Left ventricle myocardium inferior (tissue), 1 donor: Measurements from ENCODE around the gene TRIM5. TPM values are rescaled to one million over a fixed set of nuclear protein-coding genes. Genes with fewer than 3 reads are reported as not detected.

ENCODE experiments used
- DNase-seq: peaks from one replicate; pipeline ENCODE4 v3.0.0-alpha.2; 2020
- H3K27ac ChIP-seq: fragments of 200-600 bp; replicated peaks from 2 replicates; pipeline ENCODE4 v1.8.0; 2021
- H3K27me3 ChIP-seq: fragments of 200-600 bp; 2 replicates; pipeline ENCODE4 v1.8.0; 2021; ENCODE audit warnings: low read depth
- H3K36me3 ChIP-seq: fragments of 200-600 bp; 2 replicates; pipeline ENCODE4 v1.8.0; 2021
- H3K4me1 ChIP-seq: fragments of 200-600 bp; 2 replicates; pipeline ENCODE4 v1.8.0; 2021
- H3K4me3 ChIP-seq: fragments of 200-600 bp; 2 replicates; pipeline ENCODE4 v1.8.0; 2021; ENCODE audit warnings: mild to moderate bottlenecking, moderate library complexity
- H3K9me3 ChIP-seq: fragments of 200-600 bp; replicated peaks from 2 replicates; pipeline ENCODE4 v1.8.0; 2021
- CTCF ChIP-seq: fragments of 200-600 bp; IDR thresholded peaks from 2 replicates; pipeline ENCODE4 v1.8.0; 2021; ENCODE audit warnings: antibody characterized with exemption, mild to moderate bottlenecking, borderline replicate concordance
- intact Hi-C: fragments of 100-400 bp; cut with micrococcal nuclease; formaldehyde crosslinking; loops from one replicate; pipeline ENCODE4 v1.11.0; 2022
- total RNA-seq: library from RNA; stranded (reverse); fragmentation: NEBNext Ultra II Directional; extraction: Animal tissue kit (Norgen Biotek cat#: 25700); gene quantifications from one replicate; pipeline ENCODE4 v1.2.1, GENCODE V29; 2021
- donor health status: DM: no; HTN: yes; CAD: no; lungs with severe emphysema.

TRIM5 gene
- total RNA-seq, 1 donor from 2014 or later, result 8.4 TPM

GRCh38 chr11:5622802-5623201 is 62.1 kb downstream of the TRIM5 start:
- no peak for DNase-seq
- intact Hi-C loops, result no loop called here
- H3K4me1 ChIP-seq, result peaks cover 35% of the 10 kb centered on the region
- H3K27ac ChIP-seq, result no peak overlapping the region
- H3K27me3 ChIP-seq, result no peaks in the 10 kb centered on the region
- no peak overlapping the region for H3K4me3 ChIP-seq
- H3K9me3 ChIP-seq, result no peaks in the 10 kb centered on the region
- H3K36me3 ChIP-seq, result no peaks in the 10 kb centered on the region
- no peak for TF ChIP-seq CTCF

GRCh38 chr11:5621580-5621979 is 63.3 kb downstream of the TRIM5 start:
- DNase-seq, result no peak
- no peak for TF ChIP-seq CTCF
- Histone ChIP-seq H3K9me3 (no peaks in the 10 kb centered on the region), H3K4me1 (peaks cover 35% of the 10 kb centered on the region), H3K36me3 (no peaks in the 10 kb centered on the region), H3K27ac (peak overlapping the region; percentile 1), H3K27me3 (no peaks in the 10 kb centered on the region), H3K4me3 (no peak overlapping the region)
- intact Hi-C loops, result no loop called here

- Histone ChIP-seq H3K27me3 (no peaks in the 10 kb centered on the region), H3K9me3 (no peaks in the 10 kb centered on the region), H3K36me3 (no peaks in the 10 kb centered on the region), H3K4me3 (no peak overlapping the region), H3K27ac (peak overlapping the region; percentile 1), H3K4me1 (peaks cover 31% of the 10 kb centered on the region)
- no peak for DNase-seq
- TF ChIP-seq CTCF, result no peak
- intact Hi-C loops, result no loop called here
Measured at GRCh38 chr11:5620651-5621521, 64.0 kb downstream of the TRIM5 start.

GRCh38 chr11:5618807-5619206 is 66.1 kb downstream of the TRIM5 start:
- H3K27me3 ChIP-seq, result no peaks in the 10 kb centered on the region
- no peaks in the 10 kb centered on the region for H3K36me3 ChIP-seq
- intact Hi-C loops, result no loop called here
- H3K27ac ChIP-seq, result no peak overlapping the region
- no peak for DNase-seq
- peaks cover 12% of the 10 kb centered on the region for H3K4me1 ChIP-seq
- no peak overlapping the region for H3K4me3 ChIP-seq
- TF ChIP-seq CTCF, result no peak
- H3K9me3 ChIP-seq, result no peaks in the 10 kb centered on the region

Other genes starting within 250 kb of the TRIM5 start
- gene OR51I1, start 243.6 kb downstream of the TRIM5 start, total RNA-seq, result not detected
- gene OR51I2, start 235.8 kb downstream of the TRIM5 start, total RNA-seq, result not detected
- gene OR52D1, start 196.4 kb downstream of the TRIM5 start, total RNA-seq, result not detected
- gene UBQLN3, start 175.1 kb downstream of the TRIM5 start, total RNA-seq, result 0.14 TPM
- not detected for gene UBQLNL, start 168.4 kb downstream of the TRIM5 start, total RNA-seq
- gene OR52H1, start 136.5 kb downstream of the TRIM5 start, total RNA-seq, result not detected
- gene OR52B6, start 104.2 kb downstream of the TRIM5 start, total RNA-seq, result not detected
- 0.58 TPM for gene TRIM6, start 88.4 kb downstream of the TRIM5 start, total RNA-seq
- 1.7 TPM for gene TRIM34, start 60.1 kb downstream of the TRIM5 start, total RNA-seq
- gene TRIM22, start 4.7 kb upstream of the TRIM5 start, total RNA-seq, result 16.6 TPM
- gene OR56B1, start 51.4 kb upstream of the TRIM5 start, total RNA-seq, result not detected
- not detected for gene OR52N4, start 69.2 kb upstream of the TRIM5 start, total RNA-seq
- gene OR52N5, start 98.3 kb upstream of the TRIM5 start, total RNA-seq, result not detected
- gene OR52N1, start 106.2 kb upstream of the TRIM5 start, total RNA-seq, result not detected
- not detected for gene OR52N2, start 123.8 kb upstream of the TRIM5 start, total RNA-seq
- not detected for gene OR52E6, start 156.8 kb upstream of the TRIM5 start, total RNA-seq
- gene OR52E8, start 172.6 kb upstream of the TRIM5 start, total RNA-seq, result not detected
- not detected for gene OR52E4, start 195.6 kb upstream of the TRIM5 start, total RNA-seq
- not detected for gene OR52E5, start 208.1 kb upstream of the TRIM5 start, total RNA-seq